Neural cell (in vitro differentiated cells): ENCODE measurements around the gene UBE3D. TPM values are rescaled to one million over a fixed set of nuclear protein-coding genes. Genes with fewer than 3 reads are reported as not detected.

Experiments
- H2AFZ ChIP-seq: fragments of 200-600, 300-800 bp; sonication (generic), shearing (Covaris generic); 2 replicates; pipeline ENCODE4 v1.6.0; 2014; ENCODE audit warnings: low read depth, mild to moderate bottlenecking, antibody characterized with exemption, low read length, moderate library complexity
- H3F3A ChIP-seq: fragments of 200-600 bp; shearing (Covaris generic); 2 replicates; pipeline ENCODE4 v1.6.1; 2016; ENCODE audit warnings: mild to moderate bottlenecking, moderate library complexity, mixed read lengths, antibody characterized with exemption, low read length; ENCODE audit not compliant: insufficient read depth, poor library complexity, severe bottlenecking
- H3K27ac ChIP-seq: fragments of 200-600, 300-800 bp; sonication (generic), shearing (Covaris generic); 2 replicates; pipeline ENCODE4 v1.5.1; 2014; ENCODE audit warnings: mild to moderate bottlenecking, low read length, moderate library complexity
- H3K27me3 ChIP-seq: fragments of 300-800, 200-600 bp; sonication (generic), shearing (Covaris generic); 2 replicates; pipeline ENCODE4 v1.6.0; 2014; ENCODE audit warnings: mild to moderate bottlenecking, low read depth, low read length, moderate library complexity; ENCODE audit not compliant: insufficient read depth
- H3K36me3 ChIP-seq: fragments of 300-800, 200-600 bp; sonication (generic), shearing (Covaris generic); 2 replicates; pipeline ENCODE4 v1.5.1; 2014; ENCODE audit warnings: mild to moderate bottlenecking, antibody characterized with exemption, low read length, moderate library complexity; ENCODE audit not compliant: insufficient read depth
- H3K4me2 ChIP-seq: fragments of 300-800, 200-600 bp; sonication (generic), shearing (Covaris generic); 2 replicates; pipeline ENCODE4 v1.6.0; 2014; ENCODE audit warnings: mild to moderate bottlenecking, low read length
- H3K4me3 ChIP-seq: fragments of 300-800, 200-600 bp; sonication (generic), shearing (Covaris generic); 2 replicates; pipeline ENCODE4 v1.5.1; 2014; ENCODE audit warnings: mild to moderate bottlenecking, low read length, moderate library complexity
- H3K79me2 ChIP-seq: fragments of 200-600 bp; shearing (Covaris generic); replicated peaks from 2 replicates; pipeline ENCODE4 v1.6.0; 2014; ENCODE audit warnings: mild to moderate bottlenecking, low read length, moderate library complexity; ENCODE audit not compliant: insufficient read depth
- H3K9ac ChIP-seq: fragments of 300-800, 200-600 bp; sonication (generic), shearing (Covaris generic); 2 replicates; pipeline ENCODE4 v1.6.1; 2016; ENCODE audit warnings: mild to moderate bottlenecking, low read length, mixed read lengths
- H3K9me2 ChIP-seq: fragments of 200-600 bp; shearing (Covaris generic); 2 replicates; pipeline ENCODE4 v1.6.1; 2016; ENCODE audit warnings: mild to moderate bottlenecking, low read length, mixed read lengths; ENCODE audit not compliant: insufficient read depth
- H3K9me3 ChIP-seq: fragments of 200-600, 300-800 bp; sonication (generic), shearing (Covaris generic); 2 replicates; pipeline ENCODE4 v1.6.1; 2016; ENCODE audit warnings: mild to moderate bottlenecking, mixed run types, low read length, moderate library complexity, mixed read lengths
- H4K20me1 ChIP-seq: fragments of 200-600 bp; shearing (Covaris generic); 2 replicates; pipeline ENCODE4 v1.6.1; 2016; ENCODE audit warnings: mild to moderate bottlenecking, mixed run types; ENCODE audit not compliant: insufficient read depth
- EP300 ChIP-seq: fragments of 450-650 bp; conservative IDR thresholded peaks from 2 replicates; pipeline ENCODE4 v1.6.1; 2014; ENCODE audit warnings: antibody characterized with exemption, mild to moderate bottlenecking, moderate library complexity; ENCODE audit not compliant: poor library complexity, severe bottlenecking
- EZH2 ChIP-seq: fragments of 200-600, 300-800 bp; shearing (Covaris generic), sonication (generic); IDR thresholded peaks from 2 replicates; pipeline ENCODE4 v1.6.1; 2014; ENCODE audit warnings: antibody characterized with exemption, low read length, borderline replicate concordance, mild to moderate bottlenecking; ENCODE audit not compliant: insufficient read depth, poor library complexity, severe bottlenecking
- MXI1 ChIP-seq: fragments of 450-650 bp; conservative IDR thresholded peaks from 2 replicates; pipeline ENCODE4 v1.6.1; 2014; ENCODE audit warnings: antibody characterized with exemption, mild to moderate bottlenecking; ENCODE audit not compliant: poor library complexity, severe bottlenecking
- POLR2AphosphoS5 ChIP-seq: IDR thresholded peaks from 2 replicates; pipeline ENCODE4 v1.6.1; 2012
- RAD21 ChIP-seq: fragments of 450-650 bp; conservative IDR thresholded peaks from 2 replicates; pipeline ENCODE4 v1.6.1; 2014; ENCODE audit warnings: antibody characterized with exemption, mild to moderate bottlenecking, moderate library complexity
- SMC3 ChIP-seq: fragments of 450-650 bp; conservative IDR thresholded peaks from 2 replicates; pipeline ENCODE4 v1.6.1; 2014; ENCODE audit warnings: antibody characterized with exemption, mild to moderate bottlenecking, moderate library complexity; ENCODE audit not compliant: poor library complexity
- TAF1 ChIP-seq: IDR thresholded peaks from 2 replicates; pipeline ENCODE4 v1.6.1; 2012; ENCODE audit warnings: low read depth
- polyA plus RNA-seq: library from polyadenylated mRNA; depleted of rRNA; stranded (reverse); fragments of >200 nt; gene quantifications from 2 replicates; pipeline ENCODE4 v1.2.3, GENCODE V29; 2014
- TF ChIP-seq, protein P1 (sequence below): fragments of 450-650 bp; IDR thresholded peaks from 2 replicates; pipeline ENCODE4 v1.5.1; 2014; ENCODE audit warnings: antibody characterized with exemption, mild to moderate bottlenecking, moderate library complexity; ENCODE audit not compliant: poor library complexity, severe bottlenecking
- TF ChIP-seq, protein P2 (sequence below): IDR thresholded peaks from 2 replicates; pipeline ENCODE4 v1.6.1; 2012; ENCODE audit warnings: borderline replicate concordance

Gene UBE3D
- polyA plus RNA-seq, 1 donor from 2014 or later: 11.6 TPM

DNA sequence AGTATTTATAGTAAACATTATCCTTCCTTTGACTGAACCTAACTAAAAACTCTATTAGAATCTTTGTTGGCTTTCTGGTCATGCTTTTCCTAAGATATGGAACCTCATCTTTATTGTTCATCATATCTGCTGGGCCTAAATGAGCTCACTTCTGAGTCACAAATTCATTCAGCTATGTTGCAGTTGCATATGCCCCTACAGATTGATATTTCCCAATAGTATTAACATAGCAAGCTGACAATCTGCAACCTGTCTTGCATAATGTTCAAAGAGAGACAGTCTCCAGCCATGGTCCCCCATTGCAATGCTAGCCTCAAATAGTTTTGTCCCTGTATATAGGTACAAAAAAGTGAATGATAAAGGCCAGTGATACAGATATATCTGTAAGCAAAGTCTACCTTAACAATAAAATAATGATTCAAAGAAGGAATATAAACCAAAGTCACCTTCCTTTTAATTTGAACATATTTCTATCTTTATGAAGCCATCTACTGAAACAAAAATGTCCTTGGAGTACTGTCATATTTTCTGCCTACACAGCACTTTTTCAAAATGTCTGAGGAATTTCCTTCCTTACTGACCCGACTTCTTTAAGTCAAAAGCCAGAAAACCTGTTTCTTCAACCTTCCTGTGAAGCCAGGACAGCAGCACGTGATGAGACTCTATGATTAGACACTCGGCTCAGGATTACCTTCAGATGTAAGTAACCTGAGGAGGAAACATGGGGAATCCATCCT lies 140.7 kb downstream of the UBE3D start:
- no peaks in the 10 kb centered on the region for H3K9me2 ChIP-seq
- TF ChIP-seq POLR2AphosphoS5 (no peak), EP300 (no peak), MXI1 (no peak), EZH2 (no peak), SMC3 (no peak), RAD21 (no peak), TAF1 (no peak)
- TF ChIP-seq, protein P1, sequence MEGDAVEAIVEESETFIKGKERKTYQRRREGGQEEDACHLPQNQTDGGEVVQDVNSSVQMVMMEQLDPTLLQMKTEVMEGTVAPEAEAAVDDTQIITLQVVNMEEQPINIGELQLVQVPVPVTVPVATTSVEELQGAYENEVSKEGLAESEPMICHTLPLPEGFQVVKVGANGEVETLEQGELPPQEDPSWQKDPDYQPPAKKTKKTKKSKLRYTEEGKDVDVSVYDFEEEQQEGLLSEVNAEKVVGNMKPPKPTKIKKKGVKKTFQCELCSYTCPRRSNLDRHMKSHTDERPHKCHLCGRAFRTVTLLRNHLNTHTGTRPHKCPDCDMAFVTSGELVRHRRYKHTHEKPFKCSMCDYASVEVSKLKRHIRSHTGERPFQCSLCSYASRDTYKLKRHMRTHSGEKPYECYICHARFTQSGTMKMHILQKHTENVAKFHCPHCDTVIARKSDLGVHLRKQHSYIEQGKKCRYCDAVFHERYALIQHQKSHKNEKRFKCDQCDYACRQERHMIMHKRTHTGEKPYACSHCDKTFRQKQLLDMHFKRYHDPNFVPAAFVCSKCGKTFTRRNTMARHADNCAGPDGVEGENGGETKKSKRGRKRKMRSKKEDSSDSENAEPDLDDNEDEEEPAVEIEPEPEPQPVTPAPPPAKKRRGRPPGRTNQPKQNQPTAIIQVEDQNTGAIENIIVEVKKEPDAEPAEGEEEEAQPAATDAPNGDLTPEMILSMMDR: no peak
- TF ChIP-seq, protein P2, sequence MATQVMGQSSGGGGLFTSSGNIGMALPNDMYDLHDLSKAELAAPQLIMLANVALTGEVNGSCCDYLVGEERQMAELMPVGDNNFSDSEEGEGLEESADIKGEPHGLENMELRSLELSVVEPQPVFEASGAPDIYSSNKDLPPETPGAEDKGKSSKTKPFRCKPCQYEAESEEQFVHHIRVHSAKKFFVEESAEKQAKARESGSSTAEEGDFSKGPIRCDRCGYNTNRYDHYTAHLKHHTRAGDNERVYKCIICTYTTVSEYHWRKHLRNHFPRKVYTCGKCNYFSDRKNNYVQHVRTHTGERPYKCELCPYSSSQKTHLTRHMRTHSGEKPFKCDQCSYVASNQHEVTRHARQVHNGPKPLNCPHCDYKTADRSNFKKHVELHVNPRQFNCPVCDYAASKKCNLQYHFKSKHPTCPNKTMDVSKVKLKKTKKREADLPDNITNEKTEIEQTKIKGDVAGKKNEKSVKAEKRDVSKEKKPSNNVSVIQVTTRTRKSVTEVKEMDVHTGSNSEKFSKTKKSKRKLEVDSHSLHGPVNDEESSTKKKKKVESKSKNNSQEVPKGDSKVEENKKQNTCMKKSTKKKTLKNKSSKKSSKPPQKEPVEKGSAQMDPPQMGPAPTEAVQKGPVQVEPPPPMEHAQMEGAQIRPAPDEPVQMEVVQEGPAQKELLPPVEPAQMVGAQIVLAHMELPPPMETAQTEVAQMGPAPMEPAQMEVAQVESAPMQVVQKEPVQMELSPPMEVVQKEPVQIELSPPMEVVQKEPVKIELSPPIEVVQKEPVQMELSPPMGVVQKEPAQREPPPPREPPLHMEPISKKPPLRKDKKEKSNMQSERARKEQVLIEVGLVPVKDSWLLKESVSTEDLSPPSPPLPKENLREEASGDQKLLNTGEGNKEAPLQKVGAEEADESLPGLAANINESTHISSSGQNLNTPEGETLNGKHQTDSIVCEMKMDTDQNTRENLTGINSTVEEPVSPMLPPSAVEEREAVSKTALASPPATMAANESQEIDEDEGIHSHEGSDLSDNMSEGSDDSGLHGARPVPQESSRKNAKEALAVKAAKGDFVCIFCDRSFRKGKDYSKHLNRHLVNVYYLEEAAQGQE: no peak

DNA sequence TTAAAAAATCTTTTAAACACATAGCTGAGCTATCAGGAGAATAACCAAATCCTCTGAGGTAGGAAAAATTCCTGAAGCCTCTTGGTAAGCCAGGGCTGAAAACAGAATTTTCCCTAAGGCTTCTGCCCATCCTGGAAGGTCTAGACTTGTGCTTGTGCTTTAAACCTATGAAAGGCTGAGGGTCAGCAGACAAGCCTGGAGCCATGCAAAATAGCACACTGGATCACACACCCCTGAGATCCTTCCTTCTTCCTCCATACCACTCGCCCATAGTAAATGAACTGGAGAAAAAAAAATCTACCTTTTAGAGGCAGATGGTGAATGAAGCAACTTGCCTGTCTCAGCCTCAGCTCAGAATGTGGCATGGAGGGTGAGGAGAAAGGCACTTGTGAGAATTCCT lies 144.4 kb downstream of the UBE3D start:
- H3K36me3 ChIP-seq: no peaks in the 10 kb centered on the region
- H2AFZ ChIP-seq: no peak overlapping the region
- no peak overlapping the region for H3K4me2 ChIP-seq
- no peaks in the 10 kb centered on the region for H3K9me3 ChIP-seq
- no peaks in the 10 kb centered on the region for H4K20me1 ChIP-seq
- TF ChIP-seq SMC3 (no peak), EZH2 (no peak), POLR2AphosphoS5 (no peak), RAD21 (no peak), TAF1 (no peak), MXI1 (no peak), EP300 (no peak)
- TF ChIP-seq, protein P2: no peak
- TF ChIP-seq, protein P1: no peak
- H3K27ac ChIP-seq: no peak overlapping the region
- no peak overlapping the region for H3K9ac ChIP-seq
- no peaks in the 10 kb centered on the region for H3F3A ChIP-seq
- H3K4me3 ChIP-seq: no peak overlapping the region
- no peaks in the 10 kb centered on the region for H3K27me3 ChIP-seq
- no peaks in the 10 kb centered on the region for H3K9me2 ChIP-seq
- H3K79me2 ChIP-seq: no peaks in the 10 kb centered on the region

More for the DNA sequence above, 140.7 kb downstream of the UBE3D start:
- no peaks in the 10 kb centered on the region for H4K20me1 ChIP-seq
- H3K36me3 ChIP-seq: no peaks in the 10 kb centered on the region
- peaks cover 3% of the 10 kb centered on the region for H3K9me3 ChIP-seq
- H3K4me3 ChIP-seq: no peak overlapping the region
- no peaks in the 10 kb centered on the region for H3F3A ChIP-seq
- H3K27ac ChIP-seq: no peak overlapping the region
- H3K4me2 ChIP-seq: no peak overlapping the region
- H3K9ac ChIP-seq: no peak overlapping the region
- no peaks in the 10 kb centered on the region for H3K79me2 ChIP-seq
- no peak overlapping the region for H2AFZ ChIP-seq
- no peaks in the 10 kb centered on the region for H3K27me3 ChIP-seq
